NCI-H1092 treated with DMSO at 0.1 percent for 48 hours (cell line): ENCODE results near the gene TOP2A.
"Not testable (repeated sequence)": the region's sequence is repeated elsewhere in the genome, so short reads cannot be mapped to it uniquely, and the experiment has no call there.

Source experiments
- DNase-seq: peaks from one replicate; lab custom pipeline; 2025; lab: John Stamatoyannopoulos, UW

The TOP2A gene

DNA sequence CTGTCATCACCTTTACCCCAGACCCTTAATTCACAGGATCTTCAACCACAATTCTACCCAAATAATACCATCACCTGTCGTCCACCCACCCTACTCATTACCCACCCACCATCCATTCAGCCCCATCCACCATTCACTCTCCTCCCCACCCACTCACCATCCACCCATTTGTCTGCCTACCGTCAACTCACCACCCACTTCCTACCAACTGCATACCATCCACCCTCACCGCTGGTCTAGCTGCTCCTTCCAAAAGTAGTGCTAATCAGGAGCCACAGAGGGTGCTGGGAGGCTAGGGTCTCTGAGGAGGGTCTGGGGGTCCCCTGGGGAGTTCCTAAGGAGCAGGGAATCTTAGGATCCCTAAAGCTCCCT is 13.5 kb upstream of the TOP2A start:
- DNase-seq: no peak

DNA sequence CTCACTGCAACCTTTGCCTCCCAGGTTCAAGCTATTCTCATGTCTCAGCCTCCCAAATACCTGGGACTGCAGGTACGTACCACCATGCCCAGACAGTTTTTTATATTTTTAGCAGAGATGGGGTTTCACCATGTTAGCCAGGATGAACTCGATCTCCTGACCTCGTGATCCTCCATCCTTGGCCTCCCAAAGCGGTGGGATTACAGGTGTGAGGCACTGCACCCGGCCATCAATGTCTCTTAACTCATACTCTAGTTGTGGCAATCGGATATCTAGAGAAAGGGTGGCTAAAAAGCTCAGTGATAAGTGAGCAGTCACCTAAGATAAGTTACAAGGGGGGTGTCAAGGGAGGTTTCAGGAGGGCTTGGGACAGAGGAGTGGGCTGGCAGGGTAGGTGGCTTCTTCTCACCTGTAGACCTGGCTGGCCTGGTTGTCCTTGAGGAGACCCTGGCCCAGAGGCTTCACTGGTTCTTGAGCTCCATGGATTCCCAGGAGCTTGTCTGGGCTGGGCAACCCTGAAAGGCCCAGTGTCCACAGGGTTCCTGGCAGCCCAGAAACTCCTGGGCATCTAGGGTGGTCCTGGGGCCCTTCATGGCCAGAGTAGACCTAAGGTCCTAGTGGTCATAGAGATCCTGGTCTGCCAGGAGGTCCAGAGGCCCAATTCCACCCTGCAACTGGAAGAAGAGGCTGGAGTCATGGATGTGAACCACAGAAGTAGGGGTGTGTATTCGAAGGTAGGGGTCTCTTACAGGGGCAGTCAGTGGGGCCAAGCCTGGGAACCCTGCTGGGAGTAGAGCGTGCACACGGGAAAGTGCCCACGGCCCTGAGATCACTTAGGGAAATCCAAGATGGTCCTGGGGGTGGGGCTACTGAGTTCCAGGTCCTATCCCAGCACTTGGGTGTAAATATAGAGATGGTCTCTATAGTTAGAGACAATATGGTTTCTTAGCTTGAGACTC is 12.9 kb upstream of the TOP2A start:
- no peak for DNase-seq

DNA sequence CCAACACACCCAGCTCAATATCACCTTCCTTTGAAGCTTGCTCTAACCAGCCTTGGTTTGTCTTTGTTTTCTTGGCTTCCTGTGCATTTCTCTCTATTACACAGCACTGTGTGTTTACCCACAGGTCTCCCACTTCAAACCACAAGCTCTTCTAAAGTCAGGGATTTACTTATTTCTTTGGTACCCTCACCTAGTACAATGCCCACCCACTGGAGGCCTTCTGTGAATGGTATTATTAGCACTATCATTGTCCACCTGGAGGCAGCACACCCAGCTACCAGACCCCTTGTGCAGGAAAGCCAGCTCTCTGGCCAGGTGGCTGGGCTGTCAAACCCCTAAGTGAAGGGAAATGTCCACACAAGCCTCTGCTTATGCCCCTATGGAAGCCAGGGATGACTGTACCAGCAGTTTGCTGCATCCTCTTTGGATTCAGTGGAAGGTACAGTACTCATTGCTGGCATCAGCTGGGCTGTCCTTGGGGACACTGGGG is 9.4 kb upstream of the TOP2A start:
- no peak for DNase-seq

DNA sequence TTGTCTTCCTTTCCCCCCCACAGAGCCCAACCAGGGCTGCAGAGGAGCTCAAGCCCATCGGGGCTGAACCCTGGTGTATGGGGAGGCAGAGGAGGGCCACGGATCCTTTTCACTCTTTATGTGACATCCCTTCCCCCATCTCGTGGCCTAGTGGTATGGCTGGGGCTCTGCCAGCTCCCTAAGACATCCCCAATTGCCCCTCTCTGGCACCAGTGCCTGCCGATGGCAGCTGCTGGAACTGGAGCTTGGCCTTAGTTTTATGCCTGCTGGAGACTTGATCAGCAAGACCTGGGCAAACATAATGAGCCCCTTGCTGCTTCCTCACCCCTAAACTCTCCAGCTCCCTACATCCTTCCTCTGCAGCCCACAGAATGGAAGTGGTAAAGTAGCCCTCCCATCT is 8.0 kb upstream of the TOP2A start:
- no peak for DNase-seq

DNA sequence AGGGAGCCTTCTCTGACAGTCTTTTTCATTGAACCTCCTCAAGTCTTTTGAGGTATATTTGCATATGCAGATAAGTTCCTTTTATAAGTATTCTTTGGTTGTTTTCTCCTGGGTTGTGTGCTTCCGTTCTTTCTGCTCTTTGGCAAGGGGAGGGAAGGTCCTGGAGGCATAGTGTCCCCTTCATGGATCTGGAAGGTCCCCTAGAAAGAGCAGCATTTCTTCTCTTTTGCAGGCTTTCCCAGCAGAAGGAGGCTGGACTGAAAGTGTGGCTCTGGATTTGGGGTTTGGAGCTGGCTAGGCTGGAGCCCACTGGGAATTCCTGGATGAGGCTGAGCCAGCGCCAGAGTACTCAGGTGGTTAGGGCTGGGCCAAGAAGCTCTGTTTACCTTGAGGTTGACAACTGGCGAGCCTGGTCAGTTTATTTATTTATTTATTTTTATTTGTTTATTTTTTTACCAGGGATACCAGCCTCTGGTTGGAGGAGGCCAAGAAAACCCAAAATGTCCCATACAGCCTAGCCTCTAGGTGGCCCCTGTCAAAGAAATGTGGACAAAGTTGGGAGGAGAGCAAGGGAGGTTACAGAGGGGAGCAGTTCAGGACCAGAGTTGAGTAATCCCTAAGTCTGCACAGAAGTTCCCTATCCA is 5.4 kb upstream of the TOP2A start:
- no peak for DNase-seq

DNA sequence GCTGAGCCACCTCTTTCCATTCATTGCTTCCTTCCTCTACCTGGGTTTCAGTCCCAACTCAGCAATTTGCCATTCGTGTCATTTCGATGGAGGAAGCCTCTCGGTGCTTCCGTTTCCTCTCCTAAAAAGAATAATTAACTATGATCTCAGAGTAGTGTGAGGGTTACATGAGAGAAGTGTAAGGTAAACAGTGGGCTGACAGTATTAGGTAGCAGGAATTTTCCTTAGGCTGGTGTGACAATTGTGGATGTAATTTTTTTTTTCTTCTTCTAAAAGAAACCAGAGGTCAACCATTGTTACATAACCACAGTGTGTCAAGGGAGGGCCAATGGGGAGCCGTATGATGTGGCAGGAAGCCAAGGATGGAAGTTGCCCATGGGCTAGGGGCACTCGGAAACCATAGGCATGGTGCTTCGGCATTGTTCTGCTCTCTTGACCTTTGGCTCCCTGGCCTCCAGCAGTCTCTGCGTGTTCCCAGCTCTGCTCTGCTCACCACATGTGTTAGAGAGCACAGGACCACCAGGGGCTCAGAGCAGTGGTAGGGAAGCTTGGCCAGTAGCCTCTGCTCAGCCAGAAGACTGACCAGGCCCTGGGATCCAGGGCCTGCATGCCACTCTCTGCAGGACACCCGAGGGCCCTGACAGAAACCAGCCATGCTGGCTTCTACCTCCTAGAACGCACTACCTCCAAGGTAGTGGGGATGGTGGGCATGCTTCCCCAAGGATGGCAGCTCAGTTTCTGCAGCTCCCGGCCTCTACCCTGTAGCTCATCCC is 2.0 kb upstream of the TOP2A start:
- no peak for DNase-seq

DNA sequence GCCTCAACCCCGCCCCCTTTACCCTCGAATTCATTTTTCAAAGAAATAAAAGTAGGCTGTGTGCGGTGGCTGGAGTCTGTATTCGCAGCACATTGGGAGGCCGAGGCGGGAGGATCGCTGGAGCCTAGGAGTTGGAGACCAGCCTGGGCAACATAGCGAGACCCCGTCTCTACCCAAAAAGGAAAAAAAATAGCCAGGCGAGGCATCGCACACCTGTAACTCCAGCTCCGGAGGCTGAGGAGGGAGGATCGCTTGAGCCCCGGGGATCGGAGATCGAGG is 671 bp upstream of the TOP2A start:
- DNase-seq: no peak

DNA sequence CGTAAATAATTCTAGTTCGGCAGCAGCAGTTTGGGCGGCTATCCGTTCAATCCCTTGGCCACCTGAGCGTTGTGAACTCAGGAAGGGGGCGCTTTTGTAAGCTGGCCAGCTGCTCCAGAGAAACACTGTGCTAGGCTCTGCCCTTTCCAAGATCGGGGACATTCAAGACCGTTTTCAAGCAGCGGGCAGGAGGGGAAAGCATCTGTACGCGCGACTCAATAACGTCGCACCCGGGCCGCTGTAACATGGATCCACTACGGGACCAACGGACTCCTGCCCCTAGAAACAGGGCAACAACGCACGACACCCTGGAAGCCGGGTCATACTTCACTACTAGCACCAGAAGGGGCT is 463 bp downstream of the TOP2A start:
- DNase-seq: peak; percentile 35

DNA sequence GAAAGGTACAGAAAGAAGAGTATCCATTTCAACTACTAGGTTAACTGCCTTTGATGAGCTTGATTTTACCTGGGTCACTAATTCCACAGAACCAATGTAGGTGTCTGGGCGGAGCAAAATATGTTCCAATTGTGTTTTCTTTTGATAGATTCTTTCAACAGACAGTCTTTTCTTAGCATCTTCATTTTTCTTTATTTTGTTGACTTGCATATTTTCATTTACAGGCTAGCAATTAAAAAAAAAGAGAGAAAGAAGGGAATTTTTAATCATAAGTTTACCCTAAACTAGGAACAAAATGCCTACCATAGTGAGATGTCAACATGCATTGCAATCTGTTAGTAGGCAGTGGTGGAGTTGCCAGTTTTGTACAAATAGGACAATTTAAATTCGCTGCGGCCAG is 1.0 kb downstream of the TOP2A start:
- no peak for DNase-seq

DNA sequence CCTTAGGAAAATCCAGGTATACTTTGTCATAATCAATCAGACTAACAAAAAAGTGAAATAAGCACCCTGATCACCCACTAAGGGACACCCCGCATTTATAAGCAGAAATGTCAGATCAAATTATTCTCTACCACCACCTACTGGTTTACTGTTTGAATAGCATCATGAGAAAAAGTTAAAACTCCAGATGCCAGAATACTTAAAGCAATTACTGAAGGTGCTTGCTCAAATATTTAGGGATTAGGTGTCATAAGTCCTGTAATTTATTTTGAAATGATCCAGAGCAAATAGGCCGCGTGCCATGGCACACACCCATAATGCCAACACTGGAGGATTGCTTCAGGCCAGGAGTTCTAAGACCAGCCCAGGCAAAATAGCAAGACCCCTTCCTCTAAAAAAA is 2.3 kb downstream of the TOP2A start:
- peak; percentile 16 for DNase-seq

DNA sequence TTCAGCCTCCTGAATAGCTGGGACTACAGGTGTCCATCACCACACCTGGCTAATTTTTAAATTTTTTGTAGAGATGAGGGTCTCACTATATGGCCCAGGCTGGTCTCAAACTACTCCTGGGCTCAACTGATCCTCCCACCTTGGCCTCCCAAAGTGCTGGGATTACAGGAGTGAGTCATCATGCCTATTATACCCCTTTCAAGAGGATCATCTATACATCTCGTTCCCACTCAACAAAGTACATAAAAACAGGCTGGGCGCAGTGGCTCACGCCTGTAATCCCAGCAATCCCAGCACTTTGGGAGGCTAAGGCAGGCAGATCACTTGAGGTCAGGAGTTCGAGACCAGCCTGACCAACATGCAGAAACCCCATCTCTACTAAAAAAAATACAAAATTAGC is 3.4 kb downstream of the TOP2A start:
- not testable (repeated sequence) for DNase-seq

DNA sequence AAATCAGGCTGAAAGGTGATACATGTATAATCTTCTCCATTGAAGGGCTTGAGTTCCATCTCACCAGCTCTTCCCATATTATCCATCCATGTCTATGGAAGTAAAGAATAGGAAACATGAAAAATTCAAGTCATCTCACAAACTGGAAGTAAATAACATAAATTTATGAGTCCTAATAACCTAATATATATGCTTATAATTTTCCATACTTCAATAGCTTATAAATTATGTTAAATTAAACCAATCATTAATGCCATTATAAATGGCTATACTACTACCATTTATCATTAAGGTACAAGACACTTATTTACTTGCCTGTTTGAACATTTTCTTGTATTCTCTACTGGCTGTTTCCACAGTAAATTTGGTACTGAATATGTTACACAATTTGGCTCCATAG is 4.8 kb downstream of the TOP2A start:
- DNase-seq: no peak

DNA sequence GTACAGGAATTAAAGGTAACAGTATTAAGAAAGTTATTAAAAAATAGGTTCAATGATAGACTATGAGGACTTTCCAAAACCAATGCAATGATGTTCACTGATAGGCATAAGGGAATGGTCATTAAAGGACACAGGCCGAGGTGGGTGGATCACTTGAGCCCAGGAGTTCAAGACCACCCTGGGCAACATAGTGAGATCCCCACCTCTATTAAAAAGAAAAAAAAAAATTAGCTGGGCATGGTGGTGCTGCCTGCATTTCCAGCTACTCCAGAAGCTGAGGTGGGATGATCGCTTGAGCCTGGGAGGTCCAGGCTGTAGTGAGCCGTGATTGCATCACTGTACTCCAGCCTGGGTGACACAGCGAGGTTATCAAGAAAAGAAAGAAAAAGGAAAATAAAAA is 5.9 kb downstream of the TOP2A start:
- DNase-seq: no peak

DNA sequence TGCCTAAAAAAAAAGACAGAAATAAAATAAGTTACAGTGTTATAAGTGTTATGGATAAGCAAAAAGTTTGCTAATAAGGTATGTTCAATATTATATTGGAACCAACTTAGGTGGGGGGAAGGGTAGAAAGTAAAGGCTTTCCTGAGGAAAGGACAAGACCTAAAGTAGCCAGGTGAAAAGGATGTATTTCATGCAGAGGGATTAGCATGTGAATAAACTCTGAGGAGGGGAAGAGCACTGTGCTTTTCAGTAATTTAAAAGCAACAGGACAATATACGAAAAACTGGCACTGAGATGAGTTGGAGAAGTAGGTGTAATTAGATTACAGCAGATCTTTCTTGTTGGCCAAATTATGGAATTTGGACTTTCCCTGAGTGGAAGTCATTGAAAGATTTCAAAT is 7.6 kb downstream of the TOP2A start:
- DNase-seq: no peak

DNA sequence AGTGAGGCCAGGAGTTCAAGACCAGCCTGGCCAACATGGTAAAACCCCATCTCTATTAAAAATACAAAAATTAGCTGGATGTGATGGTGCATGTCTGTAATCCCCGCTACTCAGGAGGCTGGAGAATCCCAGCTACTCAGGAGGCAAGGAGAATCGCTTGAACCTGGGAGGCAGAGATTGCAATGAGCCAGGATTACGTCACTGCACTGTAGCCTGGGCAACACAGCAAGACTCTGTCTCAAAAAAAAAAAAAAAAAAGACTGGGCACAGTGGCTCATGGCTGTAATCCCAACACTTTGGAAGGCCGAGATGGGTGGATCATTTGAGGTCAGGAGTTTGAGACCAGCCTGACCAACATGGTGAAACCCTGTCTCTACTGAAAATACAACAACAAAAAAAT is 8.2 kb downstream of the TOP2A start:
- not testable (repeated sequence) for DNase-seq

DNA sequence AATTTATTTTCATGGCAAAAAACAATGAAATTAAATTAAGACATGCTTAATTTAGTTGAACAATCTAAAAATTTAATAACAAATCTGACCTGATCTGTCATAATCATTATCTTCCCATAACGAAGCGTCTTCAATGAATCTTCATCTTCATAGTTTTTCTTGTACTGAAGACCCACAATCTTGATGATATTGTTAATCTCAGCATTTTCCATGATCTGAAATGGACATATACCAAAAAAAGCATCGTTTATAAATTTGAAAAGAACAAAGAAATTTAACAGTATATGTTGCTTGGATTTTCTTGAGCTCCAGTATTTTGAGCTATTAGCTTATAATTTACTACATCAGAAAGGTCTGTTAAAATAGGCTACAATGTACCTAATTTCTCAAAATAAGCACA is 10.2 kb downstream of the TOP2A start:
- DNase-seq: no peak

DNA sequence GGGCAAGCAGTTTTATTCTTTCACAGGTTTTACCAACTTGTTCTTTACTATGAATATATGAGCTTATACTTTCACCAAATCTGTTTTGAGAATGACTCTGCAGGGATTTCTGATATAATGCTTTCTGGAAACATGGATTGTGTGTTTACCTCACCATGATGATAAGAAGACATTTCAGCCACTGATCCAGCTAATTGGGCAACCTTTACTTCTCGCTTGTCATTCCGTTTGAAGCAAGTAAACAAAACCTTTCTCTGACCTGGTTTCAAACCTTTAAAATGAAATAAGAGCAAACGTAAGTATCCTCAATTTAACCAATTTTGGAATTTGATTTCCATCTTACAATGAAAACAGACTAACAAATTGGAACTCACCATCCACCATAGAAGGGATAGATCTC is 13.7 kb downstream of the TOP2A start:
- DNase-seq: no peak

DNA sequence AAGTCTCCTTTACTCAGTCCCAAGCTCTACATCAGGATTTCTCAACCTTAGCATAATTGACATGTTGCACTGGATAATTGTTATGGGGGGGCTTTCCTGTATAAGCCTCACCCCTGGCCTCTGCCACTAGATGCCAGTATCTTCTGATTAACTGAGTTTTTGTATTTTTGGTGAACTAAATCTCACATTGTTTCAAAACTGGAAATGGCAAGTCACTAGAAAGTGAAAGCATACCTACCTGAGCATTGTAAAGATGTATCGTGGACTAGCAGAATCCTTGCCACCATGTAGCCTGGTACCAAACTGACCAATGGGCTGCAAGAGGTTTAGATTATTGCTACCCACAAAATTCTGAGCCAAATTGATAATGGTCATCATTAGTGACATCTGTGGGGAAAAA is 15.0 kb downstream of the TOP2A start:
- DNase-seq: no peak

DNA sequence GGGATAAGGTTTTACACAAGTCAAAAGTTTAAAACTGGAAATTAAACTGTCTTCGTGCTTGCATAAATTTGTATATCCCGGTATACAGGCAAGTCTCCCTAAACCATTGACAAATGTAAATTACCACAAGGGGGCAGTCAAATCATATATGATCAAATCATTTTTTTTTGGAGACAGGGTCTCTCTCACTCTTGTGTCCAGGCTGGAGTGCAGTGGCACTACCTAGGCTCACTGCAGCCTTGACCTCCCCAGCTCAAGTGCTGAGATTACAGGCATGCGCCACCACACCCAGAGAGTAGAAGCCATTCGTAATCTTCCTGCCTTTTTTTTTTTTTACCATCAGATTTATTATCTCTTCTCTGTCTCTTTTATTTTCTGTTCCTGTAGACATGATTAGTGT is 18.5 kb downstream of the TOP2A start:
- DNase-seq: peak; percentile 31

DNA sequence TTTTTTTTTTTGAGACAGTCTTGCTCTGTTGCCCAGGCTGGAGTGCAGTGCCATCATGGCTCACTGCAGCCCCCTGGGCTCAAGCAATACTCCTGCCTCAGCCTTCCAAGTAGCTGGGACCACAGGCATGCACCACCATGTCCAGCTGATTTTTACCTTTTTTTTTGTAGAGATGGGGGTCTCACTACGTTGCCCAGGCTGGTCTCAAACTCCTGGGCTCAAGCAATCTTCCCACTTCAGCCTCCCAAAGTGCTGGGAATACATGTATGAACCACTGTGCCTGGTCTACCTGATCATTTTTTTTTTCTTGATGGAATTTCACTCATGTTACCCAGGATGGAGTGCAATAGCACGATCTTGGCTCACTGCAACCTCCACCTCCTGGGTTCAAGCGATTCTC is 31.1 kb downstream of the TOP2A start:
- DNase-seq: not testable (repeated sequence)

DNA sequence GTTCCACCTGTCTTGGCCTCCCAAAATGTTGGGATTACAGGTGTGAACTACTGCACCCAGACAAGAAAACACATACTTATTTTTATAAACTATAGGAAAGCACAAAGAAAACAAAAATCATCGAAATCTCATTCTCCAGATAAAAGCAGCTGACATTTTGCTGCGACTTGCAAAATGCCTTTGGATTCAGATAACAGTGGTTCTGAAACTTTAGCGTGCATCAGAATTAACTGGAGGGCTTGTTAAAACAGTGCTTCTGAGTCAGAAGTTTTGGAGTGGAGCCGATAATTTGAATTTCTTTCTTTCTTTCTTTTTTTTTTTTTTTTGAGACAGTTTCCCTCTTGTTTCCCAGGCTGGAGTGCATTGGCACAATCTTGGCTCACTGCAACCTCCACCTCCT is 35.4 kb downstream of the TOP2A start:
- DNase-seq: no peak

DNA sequence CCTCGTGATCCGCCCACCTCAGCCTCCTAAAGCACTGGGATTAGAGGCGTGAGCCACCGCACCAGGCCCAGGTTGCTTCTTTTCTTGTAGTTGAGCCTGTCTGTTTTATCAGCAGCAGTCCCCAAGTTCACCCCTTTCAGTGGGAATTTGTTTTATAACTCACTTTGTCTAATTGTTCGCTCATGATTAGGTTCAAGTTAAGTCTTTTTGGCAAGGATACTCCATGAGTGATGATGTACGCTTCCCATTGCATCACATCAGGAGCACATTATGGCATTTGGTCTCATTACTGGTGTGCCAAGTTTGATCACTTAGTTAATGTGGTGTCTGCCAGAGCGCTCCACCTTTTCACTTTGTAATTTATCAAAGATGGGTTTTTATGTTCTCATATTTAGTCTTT is 38.7 kb downstream of the TOP2A start:
- no peak for DNase-seq

DNA sequence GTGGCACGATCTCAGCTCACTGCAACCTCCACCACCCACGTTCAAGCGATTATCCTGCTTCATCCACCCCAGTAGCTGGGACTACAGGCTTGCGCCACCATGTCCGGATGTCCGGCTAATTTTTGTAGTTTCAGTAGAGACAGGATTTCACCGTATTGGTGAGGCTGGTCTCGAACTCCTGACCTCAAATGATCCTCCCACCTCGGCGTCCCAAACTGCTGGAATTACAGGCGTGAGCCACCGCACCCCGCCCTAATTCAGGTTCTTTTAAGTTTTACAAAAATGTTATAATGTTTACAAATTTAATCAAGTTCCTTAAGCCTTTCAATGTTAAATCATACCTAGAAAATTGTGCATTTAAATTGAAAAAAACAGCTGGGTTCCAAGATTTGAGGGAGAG is 39.9 kb downstream of the TOP2A start:
- DNase-seq: no peak
